Suprapubic skin (tissue), 4 donors: ENCODE data around the gene PRIMA1. TPM values are rescaled to one million over a fixed set of nuclear protein-coding genes. Genes with fewer than 3 reads are reported as not detected.

Source experiments
- DNase-seq, 2 donors: peaks; one replicate each; pipeline ENCODE4 v3.0.0-alpha.2; 2019; ENCODE audit warnings: low spot score in 2 of 2
- H3K27ac ChIP-seq: fragments of 200-600 bp; sonication (generic); one replicate; pipeline ENCODE4 v1.5.1; 2019
- H3K27me3 ChIP-seq: fragments of 200-600 bp; sonication (generic); one replicate; pipeline ENCODE4 v1.5.1; 2019
- H3K36me3 ChIP-seq: fragments of 200-600 bp; sonication (generic); one replicate; pipeline ENCODE4 v1.5.1; 2019
- H3K4me1 ChIP-seq: fragments of 200-600 bp; sonication (generic); one replicate; pipeline ENCODE4 v1.5.1; 2019
- H3K4me3 ChIP-seq: fragments of 200-600 bp; sonication (generic); one replicate; pipeline ENCODE4 v1.5.1; 2019; ENCODE audit warnings: mild to moderate bottlenecking
- H3K9me3 ChIP-seq: fragments of 200-600 bp; sonication (generic); one replicate; pipeline ENCODE4 v1.5.1; 2019
- EP300 ChIP-seq: sonication (generic); formaldehyde crosslinking; IDR thresholded peaks from one replicate; pipeline ENCODE4 v1.6.1; 2017; ENCODE audit warnings: antibody characterized with exemption
- POLR2A ChIP-seq, 2 donors: fragments of 450-650 bp; IDR thresholded peaks; one replicate each; pipeline ENCODE4 v1.6.1; 2017; ENCODE audit warnings: antibody characterized with exemption in 2 of 2, mild to moderate bottlenecking in 2 of 2, moderate library complexity in 2 of 2
- POLR2AphosphoS5 ChIP-seq, 3 donors: sonication (generic); formaldehyde crosslinking; IDR thresholded peaks; one replicate each; pipeline ENCODE4 v1.6.1; 2017; ENCODE audit warnings: antibody characterized with exemption in 3 of 3
- WGBS: methylation state at CpG from one replicate; pipeline ENCODE4 v1.1.5; 2018; 5-methylcytosine and 5-hydroxymethylcytosine counted together
- total RNA-seq, 4 donors: library from RNA; depleted of rRNA; stranded (reverse); fragments of >200 nt; gene quantifications; one replicate each; pipeline ENCODE4 v1.1.0, GENCODE V29; 2016
- TF ChIP-seq, protein P1 (sequence below), 2 donors: fragments of 200-600 bp in 1 of 2; fragments of 450-650 bp in 1 of 2; sonication (generic) in 1 of 2; IDR thresholded peaks; one replicate each; pipeline ENCODE4 v1.5.1; 2016 to 2019; ENCODE audit warnings: antibody characterized with exemption in 2 of 2, mild to moderate bottlenecking in 1 of 2, moderate library complexity in 1 of 2

Gene PRIMA1
- total RNA-seq, 4 donors from 2014 or later, result 3.1 to 6.1 (median 3.6) TPM

DNA sequence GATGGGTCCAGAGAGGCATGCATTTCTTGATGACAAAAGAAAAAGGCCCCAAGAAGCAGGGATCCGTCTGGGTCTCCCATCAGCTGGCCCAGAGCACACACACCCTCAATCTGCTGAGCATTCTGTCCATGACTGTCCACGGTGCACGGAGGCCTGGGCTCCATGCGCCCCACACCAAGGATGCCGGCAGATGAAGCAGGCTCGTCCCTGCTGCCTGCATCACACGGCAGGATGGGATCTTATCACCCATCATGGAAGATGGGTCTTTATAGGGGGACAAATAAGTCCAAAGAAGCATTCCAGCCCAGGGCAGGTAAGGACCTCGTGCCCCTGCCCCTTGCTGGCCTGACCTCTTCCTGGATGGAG is 59.7 kb downstream of the PRIMA1 start:
- H3K4me1 ChIP-seq, result no peaks in the 10 kb centered on the region
- no peak overlapping the region for H3K4me3 ChIP-seq
- no peaks in the 10 kb centered on the region for H3K9me3 ChIP-seq
- no peaks in the 10 kb centered on the region for H3K36me3 ChIP-seq
- DNase-seq, result no peak
- TF ChIP-seq POLR2A (IDR thresholded peaks at IDR 0.05), result no peak
- no peak for TF ChIP-seq POLR2AphosphoS5 (IDR thresholded peaks at IDR 0.05)
- TF ChIP-seq EP300, result no peak
- TF ChIP-seq, protein P1, sequence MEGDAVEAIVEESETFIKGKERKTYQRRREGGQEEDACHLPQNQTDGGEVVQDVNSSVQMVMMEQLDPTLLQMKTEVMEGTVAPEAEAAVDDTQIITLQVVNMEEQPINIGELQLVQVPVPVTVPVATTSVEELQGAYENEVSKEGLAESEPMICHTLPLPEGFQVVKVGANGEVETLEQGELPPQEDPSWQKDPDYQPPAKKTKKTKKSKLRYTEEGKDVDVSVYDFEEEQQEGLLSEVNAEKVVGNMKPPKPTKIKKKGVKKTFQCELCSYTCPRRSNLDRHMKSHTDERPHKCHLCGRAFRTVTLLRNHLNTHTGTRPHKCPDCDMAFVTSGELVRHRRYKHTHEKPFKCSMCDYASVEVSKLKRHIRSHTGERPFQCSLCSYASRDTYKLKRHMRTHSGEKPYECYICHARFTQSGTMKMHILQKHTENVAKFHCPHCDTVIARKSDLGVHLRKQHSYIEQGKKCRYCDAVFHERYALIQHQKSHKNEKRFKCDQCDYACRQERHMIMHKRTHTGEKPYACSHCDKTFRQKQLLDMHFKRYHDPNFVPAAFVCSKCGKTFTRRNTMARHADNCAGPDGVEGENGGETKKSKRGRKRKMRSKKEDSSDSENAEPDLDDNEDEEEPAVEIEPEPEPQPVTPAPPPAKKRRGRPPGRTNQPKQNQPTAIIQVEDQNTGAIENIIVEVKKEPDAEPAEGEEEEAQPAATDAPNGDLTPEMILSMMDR (IDR thresholded peaks at IDR 0.05), result no peak
- WGBS, result 91% methylated on average over 6 of the region's 8 CpGs
- H3K27ac ChIP-seq, result no peak overlapping the region
- no peaks in the 10 kb centered on the region for H3K27me3 ChIP-seq

DNA sequence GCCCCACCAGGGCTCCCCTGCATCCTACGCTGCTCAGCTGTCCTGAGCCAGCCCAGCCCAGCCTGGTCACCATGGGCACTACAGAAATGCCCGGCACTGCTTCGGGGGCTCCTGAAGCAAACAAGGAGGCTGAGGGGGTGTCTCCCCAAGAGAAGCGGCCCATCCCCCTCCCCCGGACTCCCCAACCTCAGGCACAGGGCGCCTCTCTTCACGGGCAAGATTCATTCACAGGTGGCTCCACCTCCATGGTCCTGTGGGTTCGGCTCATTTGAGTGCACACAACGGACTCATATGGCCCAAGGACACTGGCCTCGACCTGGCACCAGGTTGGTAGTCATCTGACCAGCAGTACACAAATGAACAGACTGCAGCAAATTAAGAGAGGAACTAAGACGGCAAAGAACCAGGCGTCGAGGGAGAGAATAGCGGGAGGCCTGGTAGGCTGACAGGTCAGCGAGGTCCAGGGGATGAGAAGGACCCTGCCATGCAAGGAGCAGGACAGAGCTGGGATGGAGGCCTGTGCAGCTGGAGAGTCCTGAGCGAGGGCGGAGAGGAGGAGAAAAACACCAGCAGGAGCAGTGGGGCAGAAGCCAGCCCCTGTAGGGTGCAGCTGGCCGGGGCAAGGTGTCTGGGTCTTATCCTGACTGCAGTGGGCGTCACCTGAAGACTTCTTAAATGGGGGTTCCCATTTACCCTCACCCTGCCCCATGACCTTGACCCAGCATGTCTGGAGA is 60.2 kb downstream of the PRIMA1 start:
- H3K27me3 ChIP-seq, result no peaks in the 10 kb centered on the region
- 95% methylated on average over 18 of the region's 19 CpGs for WGBS
- H3K9me3 ChIP-seq, result no peaks in the 10 kb centered on the region
- no peak overlapping the region for H3K4me3 ChIP-seq
- H3K4me1 ChIP-seq, result no peaks in the 10 kb centered on the region
- H3K27ac ChIP-seq, result no peak overlapping the region
- no peak for TF ChIP-seq POLR2A (IDR thresholded peaks at IDR 0.05)
- no peak for DNase-seq
- no peaks in the 10 kb centered on the region for H3K36me3 ChIP-seq

DNA sequence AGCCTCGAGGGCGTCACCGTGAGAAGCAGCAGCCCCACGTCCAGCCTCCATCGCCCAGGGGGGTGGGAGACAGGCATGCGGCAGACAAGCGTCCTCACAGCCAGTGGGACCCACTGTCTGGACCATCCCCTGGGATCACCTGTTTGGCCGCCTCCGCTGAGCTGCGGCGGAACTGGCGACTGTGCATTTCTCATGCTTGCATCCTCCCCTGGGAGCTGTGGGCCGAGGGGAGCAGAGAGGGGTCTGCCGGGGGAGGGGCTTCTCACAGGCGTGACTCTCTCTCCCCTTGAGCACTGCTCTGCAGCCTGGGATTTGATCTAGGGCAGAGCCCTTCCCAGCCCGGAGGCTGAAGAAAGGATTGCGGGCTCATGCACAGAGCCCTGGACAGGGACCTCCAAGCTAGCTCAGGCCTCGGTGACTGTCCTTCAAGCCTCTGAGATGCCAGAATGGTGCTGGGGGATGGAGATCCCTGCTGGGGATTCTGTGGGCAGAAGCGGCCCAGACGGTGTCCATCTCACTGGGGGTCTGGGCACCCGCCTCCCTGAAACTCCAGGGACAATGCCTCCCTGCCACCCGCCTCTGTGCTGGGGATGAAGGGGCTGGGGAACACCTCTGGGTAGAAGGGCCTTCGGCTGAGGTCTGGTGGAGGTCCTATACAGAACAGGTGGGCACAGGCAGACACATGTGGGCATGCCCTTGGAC is 61.1 kb downstream of the PRIMA1 start:
- TF ChIP-seq POLR2A (IDR thresholded peaks at IDR 0.05) (no peak), POLR2AphosphoS5 (IDR thresholded peaks at IDR 0.05) (no peak), EP300 (no peak)
- TF ChIP-seq, protein P1 (IDR thresholded peaks at IDR 0.05), result no peak
- no peak for DNase-seq
- H3K4me3 ChIP-seq, result no peak overlapping the region
- no peaks in the 10 kb centered on the region for H3K27me3 ChIP-seq
- no peaks in the 10 kb centered on the region for H3K9me3 ChIP-seq
- no peaks in the 10 kb centered on the region for H3K36me3 ChIP-seq
- H3K4me1 ChIP-seq, result no peaks in the 10 kb centered on the region
- 79% methylated on average over 8 of the region's 23 CpGs for WGBS
- H3K27ac ChIP-seq, result no peak overlapping the region

DNA sequence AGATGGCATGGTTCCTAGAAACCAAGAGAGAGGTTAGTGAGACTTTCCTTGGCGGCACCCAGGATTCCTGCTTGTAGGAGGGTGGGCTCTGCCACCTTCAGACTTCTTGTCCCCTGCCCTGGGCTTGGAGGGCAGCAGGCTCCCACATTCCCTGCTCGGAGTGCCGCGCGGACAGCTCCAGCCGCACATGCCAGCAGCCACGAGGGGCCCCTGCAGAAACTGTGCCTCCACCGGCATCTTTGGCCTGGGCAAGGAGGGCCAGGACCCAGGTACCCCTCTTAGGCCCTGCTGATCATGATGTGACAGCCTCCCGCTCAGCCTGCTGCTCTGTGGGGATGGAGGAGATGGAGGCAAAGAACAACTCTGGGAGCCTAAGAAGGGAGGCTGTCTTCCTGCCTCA is 62.3 kb downstream of the PRIMA1 start:
- WGBS, result 82% methylated on average over 8 of the region's 9 CpGs
- Histone ChIP-seq H3K36me3 (no peaks in the 10 kb centered on the region), H3K4me1 (no peaks in the 10 kb centered on the region), H3K4me3 (no peak overlapping the region), H3K9me3 (no peaks in the 10 kb centered on the region), H3K27me3 (no peaks in the 10 kb centered on the region), H3K27ac (no peak overlapping the region)
- TF ChIP-seq POLR2AphosphoS5 (IDR thresholded peaks at IDR 0.05), result no peak
- no peak for TF ChIP-seq EP300
- TF ChIP-seq, protein P1 (IDR thresholded peaks at IDR 0.05), result no peak
- no peak for TF ChIP-seq POLR2A (IDR thresholded peaks at IDR 0.05)
- DNase-seq, result no peak

DNA sequence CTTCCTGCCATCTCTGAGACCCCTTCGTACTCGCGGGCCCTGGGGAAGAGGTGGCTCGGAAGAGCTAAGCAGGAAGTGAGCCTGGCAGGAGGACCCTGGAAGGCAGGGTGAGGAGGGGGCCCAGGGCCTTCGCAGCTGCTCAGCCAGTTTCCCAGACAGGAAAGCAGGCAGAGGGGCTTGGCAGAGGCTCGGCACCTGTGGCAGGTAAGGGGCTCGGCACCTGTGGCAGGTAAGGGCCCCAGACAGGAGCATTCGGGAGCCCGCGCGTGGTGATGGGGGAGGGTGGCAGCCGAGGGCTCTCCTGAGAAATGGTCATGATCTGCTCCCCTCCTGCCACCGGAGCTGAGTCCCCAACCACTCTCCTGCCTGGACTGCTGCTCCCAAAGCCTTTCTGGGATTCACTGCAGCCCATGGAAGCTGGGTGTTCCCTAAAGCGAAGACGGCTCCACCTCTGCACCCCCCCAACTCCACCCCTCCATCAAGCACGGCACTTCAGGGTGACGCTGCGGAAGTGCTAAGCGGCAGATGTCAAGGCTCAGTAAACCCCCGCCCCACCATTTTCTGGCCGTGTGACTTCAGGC is 63.2 kb downstream of the PRIMA1 start:
- Histone ChIP-seq H3K36me3 (no peaks in the 10 kb centered on the region), H3K9me3 (no peaks in the 10 kb centered on the region), H3K4me1 (no peaks in the 10 kb centered on the region), H3K4me3 (no peak overlapping the region), H3K27me3 (no peaks in the 10 kb centered on the region), H3K27ac (no peak overlapping the region)
- TF ChIP-seq POLR2AphosphoS5 (IDR thresholded peaks at IDR 0.05) (no peak), POLR2A (IDR thresholded peaks at IDR 0.05) (no peak), EP300 (no peak)
- TF ChIP-seq, protein P1 (IDR thresholded peaks at IDR 0.05), result no peak
- peak; percentile 15 to 37 for DNase-seq
- WGBS, result 90% methylated on average over 21 of the region's 21 CpGs
